ENCODE measurements around the gene STXBP1.

STXBP1 gene

DNA sequence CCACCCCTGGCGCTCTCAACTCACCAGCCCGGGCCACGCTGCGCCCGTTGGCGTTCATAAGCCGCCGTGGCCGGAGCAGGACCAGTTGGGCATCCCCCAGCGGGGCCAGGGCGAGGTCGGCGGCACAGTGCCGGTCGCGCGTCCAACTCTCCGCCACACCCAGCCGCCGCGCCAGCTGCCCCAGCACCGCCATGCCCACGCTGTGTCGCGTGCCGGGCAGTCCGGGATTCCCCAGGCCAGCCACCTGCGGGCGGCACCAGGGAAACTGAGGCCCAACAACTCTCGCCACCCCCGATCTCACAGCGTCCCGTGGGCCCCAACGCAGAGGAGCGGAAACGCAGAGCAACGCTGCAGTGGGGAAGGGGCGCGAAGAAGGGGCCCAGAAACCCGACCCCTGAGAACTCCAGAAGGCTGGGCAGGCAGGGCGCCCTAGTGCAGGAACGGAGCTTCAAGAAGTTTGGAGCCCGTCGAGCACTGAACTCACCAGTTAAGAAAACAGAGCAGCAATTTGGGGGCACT, 102.9 kb downstream of the STXBP1 start:
- peak; percentile 60 for DNase-seq (ENCODE audit: low spot score)

- peak; percentile 99 for DNase-seq (ENCODE audit: low spot score)
Observed at GRCh38 chr9:127715470-127716337, 103.6 kb downstream of the STXBP1 start, which contains the start of the genes PTRH1 and TTC16. Gene PTRH1 (minus strand): TSS chr9:127715663. CDS start chr9:127715639, 24 bp downstream. Gene TTC16 (plus strand): TSS chr9:127716079. CDS start chr9:127716146, 67 bp downstream.

DNA sequence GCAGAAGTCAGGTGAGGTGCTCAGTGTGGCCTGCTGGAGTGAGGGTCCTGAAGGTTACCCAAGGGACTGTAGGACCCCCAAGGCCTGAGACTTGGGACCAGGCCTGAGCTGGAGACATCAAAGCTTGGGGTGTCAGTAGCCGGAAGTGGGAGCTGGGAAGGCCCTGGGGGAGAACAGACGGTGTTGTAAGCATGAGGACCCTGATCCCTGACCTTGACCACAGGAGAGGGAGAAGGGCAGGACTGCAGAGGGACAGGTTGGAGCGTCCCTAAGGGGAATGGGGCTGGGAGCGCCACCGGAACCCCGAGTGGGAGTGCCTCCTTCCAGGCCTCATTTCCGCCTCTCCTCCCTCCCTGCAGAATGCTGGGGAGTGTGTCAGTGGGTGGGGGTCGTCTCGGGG, 104.3 kb downstream of the STXBP1 start:
- no peak for DNase-seq (ENCODE audit: low spot score)

DNA sequence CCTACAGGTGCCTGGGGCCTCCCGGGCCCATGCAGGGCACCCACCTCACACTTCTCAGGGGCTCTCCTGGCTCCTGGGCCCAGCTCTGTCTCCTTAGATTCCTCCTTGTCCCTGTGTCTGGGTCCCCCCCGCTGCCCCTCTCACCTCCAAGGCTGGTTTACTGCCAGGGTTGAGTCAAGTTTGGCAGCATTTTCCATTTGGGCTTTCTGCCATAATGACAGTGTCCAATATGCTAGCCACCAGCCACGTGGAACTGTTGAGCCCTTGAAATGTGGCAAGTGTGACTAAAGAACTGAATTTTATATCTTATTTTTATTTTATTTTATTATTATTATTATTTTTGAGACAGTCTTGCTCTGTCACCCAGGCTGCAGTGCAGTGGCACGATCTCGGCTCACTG, 105.7 kb downstream of the STXBP1 start:
- no peak for DNase-seq (ENCODE audit: low spot score)

GRCh38 chr9:127720031-127720864, 108.2 kb downstream of the STXBP1 start:
- DNase-seq (ENCODE audit: low spot score), result no peak

DNA sequence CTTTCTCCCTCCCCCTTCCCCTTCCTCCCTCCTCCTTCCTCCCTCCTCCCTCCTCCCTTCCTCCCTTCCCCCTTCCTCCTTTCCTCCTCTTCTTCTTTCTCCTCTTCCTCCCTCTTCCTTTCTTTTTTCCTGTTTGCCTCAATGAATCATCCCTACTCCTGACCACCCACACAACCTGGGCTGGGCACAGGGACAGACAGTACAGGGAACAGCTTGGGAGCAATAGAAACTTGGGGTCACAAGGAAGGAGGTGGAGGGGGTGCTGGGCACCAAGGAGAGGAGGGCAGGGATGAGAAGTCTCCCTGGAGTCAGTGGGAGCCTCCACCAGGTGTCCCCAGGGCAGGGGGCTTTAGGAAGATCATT, 108.8 kb downstream of the STXBP1 start:
- no peak for DNase-seq (ENCODE audit: low spot score)

DNA sequence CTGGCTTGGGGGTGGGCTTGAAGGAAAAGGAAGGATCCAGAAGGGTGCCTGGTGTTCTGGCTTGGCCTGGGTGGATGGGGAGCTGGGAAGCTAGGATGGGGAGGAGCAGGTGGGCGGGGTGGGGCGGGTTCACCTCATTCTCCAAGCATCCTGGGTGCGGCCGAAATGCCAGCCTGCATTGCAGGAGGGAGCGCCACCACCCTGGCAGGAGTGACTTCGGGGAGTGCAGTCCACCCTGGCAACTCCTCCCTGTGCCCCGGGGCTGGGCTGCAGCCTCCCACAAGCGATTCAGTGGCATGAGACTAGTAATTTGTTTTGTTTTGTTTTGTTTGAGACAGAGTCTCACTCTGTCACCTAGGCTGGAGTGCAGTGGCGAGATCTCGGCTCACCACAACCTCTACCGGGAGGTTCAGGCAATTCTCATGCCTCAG, 109.3 kb downstream of the STXBP1 start:
- no peak for DNase-seq (ENCODE audit: low spot score)

DNA sequence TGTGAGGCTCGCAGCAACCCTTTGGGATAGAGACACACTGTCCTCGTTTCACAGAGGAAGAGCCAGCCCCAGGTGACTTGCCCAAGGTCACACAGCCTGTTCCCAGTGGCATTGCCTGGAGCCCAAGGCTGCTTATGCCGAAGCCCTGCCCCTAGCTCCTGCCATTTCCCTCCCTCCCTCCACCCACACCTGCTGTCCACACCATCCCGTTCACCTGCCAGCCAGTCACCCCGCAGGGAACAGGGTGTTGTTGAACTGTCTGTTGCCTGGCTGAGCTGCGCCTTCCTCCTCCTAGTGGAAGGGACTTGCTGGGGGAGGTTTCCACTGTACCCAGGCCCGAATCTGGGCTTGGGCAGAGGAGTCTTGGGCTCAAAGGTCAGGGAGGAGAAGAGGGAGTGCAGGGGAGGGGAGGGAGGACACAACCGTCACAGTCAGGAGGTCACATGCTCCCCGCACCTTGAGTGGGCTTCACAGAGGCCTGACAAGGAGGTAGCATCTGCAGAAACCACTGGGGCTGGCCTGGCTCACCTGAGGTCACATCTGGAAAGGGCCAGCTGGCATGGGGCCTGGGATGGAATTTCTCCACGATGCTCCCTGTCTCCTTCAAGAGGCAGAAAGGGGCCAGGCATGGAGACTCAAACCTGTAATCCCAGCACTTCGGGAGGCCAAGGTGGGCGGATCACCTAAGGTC, 110.1 kb downstream of the STXBP1 start:
- DNase-seq (ENCODE audit: low spot score), result no peak

GRCh38 chr9:127723013-127723412, 110.9 kb downstream of the STXBP1 start:
- DNase-seq (ENCODE audit: low spot score), result no peak

DNA sequence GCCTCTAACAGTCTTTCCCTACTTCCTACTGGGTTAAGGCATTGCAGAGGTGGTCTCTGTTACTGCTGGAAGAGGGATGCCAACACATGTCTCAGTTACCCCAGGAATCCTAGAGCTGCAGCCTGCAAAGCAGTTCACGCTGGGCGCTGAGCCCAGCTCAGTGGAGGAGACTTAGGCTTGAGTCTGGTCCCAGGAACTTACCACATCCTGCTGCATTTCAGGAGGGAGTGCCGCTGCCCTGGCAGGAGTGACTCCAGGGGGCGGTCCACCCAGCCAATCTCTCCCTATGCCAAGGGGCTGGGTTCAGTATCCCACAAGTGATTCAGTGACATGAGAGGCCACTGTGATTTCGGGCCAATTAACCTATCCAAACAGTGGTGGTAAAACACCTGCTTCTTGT, 111.4 kb downstream of the STXBP1 start:
- peak; percentile 87 for DNase-seq (ENCODE audit: low spot score)

GRCh38 chr9:127724012-127724411, 111.9 kb downstream of the STXBP1 start:
- no peak for DNase-seq (ENCODE audit: low spot score)

DNA sequence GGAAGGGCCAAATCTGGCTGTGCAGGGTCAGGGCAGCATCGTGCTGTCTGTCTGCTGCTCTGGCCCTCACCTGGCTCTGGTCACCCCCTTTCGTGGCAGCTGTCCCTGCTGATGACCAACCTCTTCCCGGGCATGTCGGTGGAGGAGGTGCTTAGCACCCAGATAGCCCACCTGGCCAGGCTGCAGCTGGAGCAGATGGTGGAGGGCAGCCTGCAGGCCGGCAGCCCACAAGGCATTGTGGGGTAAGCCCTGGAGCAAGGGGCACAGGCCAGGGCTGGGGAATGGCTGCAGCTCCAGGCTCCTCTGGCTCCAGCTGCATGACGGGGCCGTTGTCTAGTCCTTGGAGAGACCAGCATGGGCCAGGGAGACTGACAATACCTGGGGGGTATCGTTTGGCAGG, 114.8 kb downstream of the STXBP1 start:
- DNase-seq (ENCODE audit: low spot score), result no peak

- DNase-seq (ENCODE audit: low spot score), result no peak
Observed at GRCh38 chr9:127728808-127729207, 116.7 kb downstream of the STXBP1 start.

GRCh38 chr9:127729522-127730256, 117.6 kb downstream of the STXBP1 start:
- no peak for DNase-seq (ENCODE audit: low spot score)

DNA sequence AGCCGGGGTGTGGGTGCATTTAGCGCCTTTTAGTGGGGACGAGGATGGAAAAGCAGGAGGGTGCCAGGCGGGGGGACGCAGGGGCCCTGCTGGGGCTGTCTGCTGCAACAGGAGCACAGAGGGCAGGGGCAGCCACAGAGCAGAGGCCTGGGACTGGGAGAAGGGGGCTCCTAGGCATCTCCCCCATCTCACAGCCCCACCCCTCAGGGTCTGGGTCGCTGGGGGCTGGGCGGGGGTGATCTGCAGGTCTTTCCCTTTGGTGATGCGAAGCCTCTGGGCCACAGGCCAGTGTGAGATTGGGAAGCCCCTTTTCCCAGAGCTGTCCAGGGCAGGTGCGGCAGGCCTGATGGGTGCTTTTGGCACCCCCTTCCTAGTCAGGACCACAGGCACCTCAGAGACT, 118.2 kb downstream of the STXBP1 start:
- DNase-seq (ENCODE audit: low spot score), result no peak

GRCh38 chr9:127730799-127731410, 118.8 kb downstream of the STXBP1 start:
- no peak for DNase-seq (ENCODE audit: low spot score)

GRCh38 chr9:127731938-127732337, 119.9 kb downstream of the STXBP1 start:
- no peak for DNase-seq (ENCODE audit: low spot score)

DNA sequence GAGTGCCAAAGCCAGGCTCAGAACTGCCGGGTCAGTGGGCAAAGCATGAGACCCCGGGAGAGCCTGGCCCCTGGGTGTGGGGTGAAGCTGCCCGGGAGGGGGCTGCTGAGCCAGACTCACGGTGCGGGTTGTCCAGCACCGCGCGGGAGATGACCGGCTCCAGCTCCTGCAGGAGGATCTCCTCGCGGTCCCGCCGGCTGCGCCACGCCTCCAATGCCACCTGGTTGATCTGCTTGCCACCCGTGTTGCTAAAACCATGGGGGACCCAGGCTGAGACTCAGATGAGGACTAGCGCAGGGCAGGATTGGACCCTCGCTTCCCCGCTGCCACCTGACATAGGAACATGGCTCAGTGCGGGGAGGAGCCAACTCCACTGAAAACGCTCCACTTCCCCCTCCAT, 120.4 kb downstream of the STXBP1 start:
- no peak for DNase-seq (ENCODE audit: low spot score)

- no peak for DNase-seq (ENCODE audit: low spot score)
Observed at GRCh38 chr9:127733614-127734013, 121.5 kb downstream of the STXBP1 start.

DNA sequence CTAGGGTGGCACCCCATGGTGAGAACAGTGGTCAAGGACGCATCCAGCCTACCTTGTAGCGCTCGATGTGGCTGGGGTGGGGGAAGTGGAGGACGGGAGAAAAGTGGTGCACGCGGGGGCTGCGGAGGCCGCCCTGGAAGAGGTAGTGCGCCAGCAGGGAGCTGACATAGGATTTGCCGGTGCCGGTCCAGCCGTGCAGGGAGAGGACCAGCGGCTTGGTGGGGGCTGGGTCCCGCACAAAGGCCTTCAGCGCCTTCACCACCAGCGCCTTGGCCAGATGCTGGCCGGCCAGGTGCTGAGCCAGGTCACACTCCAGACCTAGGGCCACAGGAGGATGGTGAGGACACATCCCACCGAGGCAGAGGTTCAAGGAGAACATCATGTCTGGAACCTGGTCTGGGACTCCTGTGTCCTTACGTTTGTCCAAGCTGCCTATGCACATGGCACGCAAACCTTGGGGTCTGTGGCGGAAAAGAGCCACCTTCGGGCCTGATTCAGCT, 122.2 kb downstream of the STXBP1 start:
- no peak for DNase-seq (ENCODE audit: low spot score)

All from GM03348 (cell line).